ENCODE data around the gene POLR1A. TPM values are rescaled to one million over a fixed set of nuclear protein-coding genes. Genes with fewer than 3 reads are reported as not detected.

The POLR1A gene
- total RNA-seq, 3 donors from 2014 or later, result 12.4 to 19.4 (median 13.1) TPM

- Histone ChIP-seq H3K4me1 (no peaks in the 10 kb centered on the region), H3K36me3 (no peaks in the 10 kb centered on the region), H3K9me3 (no peaks in the 10 kb centered on the region), H3K27ac (no peak overlapping the region), H3K27me3 (no peaks in the 10 kb centered on the region), H3K4me3 (no peak overlapping the region)
- DNase-seq (ENCODE audit: low spot score in 2 of 2), result no peak
- intact Hi-C loops (cut with DNase I; ENCODE audit: low total_unique reads), result no loop called here
- TF ChIP-seq POLR2AphosphoS5 (IDR thresholded peaks at IDR 0.05), result no peak
- no peak for TF ChIP-seq POLR2A (IDR thresholded peaks at IDR 0.05)
- no peak for TF ChIP-seq CTCF (IDR thresholded peaks at IDR 0.05)
Measured at GRCh38 chr2:86069783-86070339, 35.8 kb downstream of the POLR1A start.

DNA sequence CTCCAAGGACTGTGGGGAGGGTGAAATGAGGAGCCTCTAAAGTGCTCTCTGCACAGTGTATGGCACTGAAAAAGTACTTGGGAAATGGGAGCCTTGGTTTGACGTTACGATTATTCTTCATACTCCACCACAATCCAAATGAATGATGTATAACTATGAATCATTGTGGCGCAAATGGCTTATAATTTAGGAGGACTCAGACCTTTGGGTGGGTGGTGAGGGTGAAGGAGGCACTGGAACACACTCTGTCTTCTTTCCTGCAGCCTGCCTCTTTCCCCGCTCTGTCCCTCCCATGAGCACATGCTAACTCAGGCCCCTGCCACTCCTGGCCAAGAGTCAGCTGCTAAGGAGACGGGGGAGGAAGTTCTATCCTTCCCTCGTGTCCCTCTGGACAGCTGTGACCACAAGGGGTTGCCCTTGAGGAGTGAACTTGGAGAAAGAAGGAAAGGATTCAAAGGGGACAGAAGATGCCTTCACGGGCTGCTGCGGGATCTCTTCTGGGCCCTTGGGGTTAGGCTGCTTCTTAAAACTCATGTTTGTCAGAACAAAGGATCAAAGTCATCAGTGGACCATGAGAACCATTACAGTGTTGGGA, 36.5 kb downstream of the POLR1A start:
- no peak for DNase-seq (ENCODE audit: low spot score in 2 of 2)
- H3K4me3 ChIP-seq, result no peak overlapping the region
- no peaks in the 10 kb centered on the region for H3K4me1 ChIP-seq
- intact Hi-C loops (cut with DNase I; ENCODE audit: low total_unique reads), result no loop called here
- TF ChIP-seq CTCF (IDR thresholded peaks at IDR 0.05) (no peak), POLR2AphosphoS5 (IDR thresholded peaks at IDR 0.05) (no peak), POLR2A (IDR thresholded peaks at IDR 0.05) (no peak)
- H3K9me3 ChIP-seq, result no peaks in the 10 kb centered on the region
- no peaks in the 10 kb centered on the region for H3K27me3 ChIP-seq
- no peaks in the 10 kb centered on the region for H3K36me3 ChIP-seq
- H3K27ac ChIP-seq, result no peak overlapping the region

DNA sequence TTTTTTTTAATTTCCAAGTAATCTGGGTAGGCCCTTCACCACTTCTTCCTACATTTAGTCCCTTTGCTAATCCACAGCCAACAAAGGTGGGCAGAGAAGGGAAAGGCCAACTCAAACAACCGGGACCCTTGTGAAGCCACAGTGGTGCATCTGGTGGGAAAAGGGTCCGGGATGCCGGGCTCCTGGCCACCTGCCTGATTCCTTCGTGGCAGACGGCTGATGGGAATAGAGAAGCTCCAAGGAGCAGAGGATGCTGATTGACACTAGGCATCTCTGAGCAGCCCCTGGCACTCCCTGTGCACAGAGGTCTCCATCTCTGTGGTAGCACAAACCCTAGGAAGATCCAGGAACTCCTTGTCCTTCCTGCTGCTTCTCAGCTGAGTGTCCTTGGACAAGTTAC, 37.0 kb downstream of the POLR1A start:
- Histone ChIP-seq H3K27ac (no peak overlapping the region), H3K4me1 (no peaks in the 10 kb centered on the region), H3K36me3 (no peaks in the 10 kb centered on the region), H3K27me3 (no peaks in the 10 kb centered on the region), H3K4me3 (no peak overlapping the region), H3K9me3 (no peaks in the 10 kb centered on the region)
- TF ChIP-seq POLR2A (IDR thresholded peaks at IDR 0.05) (no peak), CTCF (IDR thresholded peaks at IDR 0.05) (no peak), POLR2AphosphoS5 (IDR thresholded peaks at IDR 0.05) (no peak)
- intact Hi-C loops (cut with DNase I; ENCODE audit: low total_unique reads), result no loop called here
- DNase-seq (ENCODE audit: low spot score in 2 of 2), result no peak

DNA sequence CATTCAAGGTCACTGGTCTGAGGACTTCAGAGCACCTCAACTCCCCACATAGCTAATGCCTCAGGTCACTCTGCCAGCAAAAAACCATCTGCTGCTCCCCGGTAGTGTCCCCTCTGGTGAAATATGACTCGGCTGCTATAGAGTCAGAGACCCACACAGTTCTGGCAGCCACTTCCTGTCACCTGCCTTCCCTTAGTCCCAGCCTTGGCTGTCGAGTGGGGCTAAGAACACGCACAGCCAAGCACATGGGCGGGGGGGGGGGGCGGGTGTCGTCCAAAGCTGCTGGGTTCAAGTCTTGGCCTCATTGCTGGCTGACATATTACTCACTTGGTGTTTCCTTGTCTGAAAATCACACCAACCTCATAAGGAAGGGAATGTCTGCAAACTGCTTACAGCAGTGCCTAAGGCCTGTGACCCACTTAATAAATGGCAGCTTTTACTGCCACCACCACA, 37.5 kb downstream of the POLR1A start:
- H3K36me3 ChIP-seq, result no peaks in the 10 kb centered on the region
- no peaks in the 10 kb centered on the region for H3K4me1 ChIP-seq
- no peak for DNase-seq (ENCODE audit: low spot score in 2 of 2)
- H3K27me3 ChIP-seq, result no peaks in the 10 kb centered on the region
- intact Hi-C loops (cut with DNase I; ENCODE audit: low total_unique reads), result no loop called here
- H3K27ac ChIP-seq, result no peak overlapping the region
- no peaks in the 10 kb centered on the region for H3K9me3 ChIP-seq
- no peak for TF ChIP-seq POLR2AphosphoS5 (IDR thresholded peaks at IDR 0.05)
- TF ChIP-seq POLR2A (IDR thresholded peaks at IDR 0.05), result no peak
- no peak for TF ChIP-seq CTCF (IDR thresholded peaks at IDR 0.05)
- H3K4me3 ChIP-seq, result no peak overlapping the region

DNA sequence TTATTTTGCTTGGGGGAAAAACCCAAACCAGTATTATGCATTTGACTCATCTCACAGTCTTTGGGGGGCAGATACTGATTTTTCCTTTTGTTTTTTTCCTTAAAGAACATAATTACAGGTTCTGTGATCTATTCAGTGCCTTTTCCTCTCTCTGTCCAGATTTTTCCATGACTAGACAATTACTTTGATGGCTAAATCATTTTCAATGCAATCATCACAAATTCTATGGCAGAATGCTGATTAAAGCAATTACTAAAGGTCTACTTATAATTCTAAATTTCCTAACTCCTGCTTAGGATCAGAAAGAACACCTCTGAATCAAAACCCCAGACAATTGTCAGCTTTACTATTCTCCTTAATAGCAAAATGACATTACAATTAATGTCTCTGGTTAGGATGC, 38.8 kb downstream of the POLR1A start:
- no peaks in the 10 kb centered on the region for H3K9me3 ChIP-seq
- no peaks in the 10 kb centered on the region for H3K27me3 ChIP-seq
- no peak overlapping the region for H3K27ac ChIP-seq
- H3K4me3 ChIP-seq, result no peak overlapping the region
- intact Hi-C loops (cut with DNase I; ENCODE audit: low total_unique reads), result no loop called here
- TF ChIP-seq CTCF (IDR thresholded peaks at IDR 0.05), result no peak
- no peak for TF ChIP-seq POLR2A (IDR thresholded peaks at IDR 0.05)
- no peak for TF ChIP-seq POLR2AphosphoS5 (IDR thresholded peaks at IDR 0.05)
- no peaks in the 10 kb centered on the region for H3K36me3 ChIP-seq
- no peak for DNase-seq (ENCODE audit: low spot score in 2 of 2)
- H3K4me1 ChIP-seq, result no peaks in the 10 kb centered on the region
